HepG2 (cell line): Measurements from ENCODE around the gene HDGF. TPM values are rescaled to one million over a fixed set of nuclear protein-coding genes. Genes with fewer than 3 reads are reported as not detected.

ENCODE experiments used
- E2F5 ChIP-seq: sonication (generic); formaldehyde crosslinking; conservative IDR thresholded peaks from 2 replicates; pipeline ENCODE4 v1.4.0; 2020; ENCODE audit warnings: missing genetic modification reagents
- FOXJ3 ChIP-seq: sonication (generic); formaldehyde crosslinking; IDR thresholded peaks from 2 replicates; pipeline ENCODE4 v1.4.0; 2020; ENCODE audit warnings: missing genetic modification reagents, mild to moderate bottlenecking, borderline replicate concordance
- HNF4A ChIP-seq: sonication (generic); formaldehyde crosslinking; IDR thresholded peaks from 2 replicates; pipeline ENCODE4 v1.4.0; 2020; ENCODE audit warnings: missing genetic modification reagents
- ISL2 ChIP-seq: sonication (generic); formaldehyde crosslinking; IDR thresholded peaks from 2 replicates; pipeline ENCODE4 v1.5.0; 2020; ENCODE audit warnings: missing genetic modification reagents
- KDM1A ChIP-seq: IDR thresholded peaks from 2 replicates; pipeline ENCODE4 v1.6.1; 2016; ENCODE audit warnings: missing compliant biosample characterization
- PHF8 ChIP-seq: sonication (generic); formaldehyde crosslinking; IDR thresholded peaks from 2 replicates; pipeline ENCODE4 v1.5.0; 2020; ENCODE audit warnings: missing genetic modification reagents
- PPARG ChIP-seq: conservative IDR thresholded peaks from 2 replicates; pipeline ENCODE4 v1.6.1; 2016; ENCODE audit warnings: missing biosample characterization, missing genetic modification reagents
- SIN3A ChIP-seq: IDR thresholded peaks from 2 replicates; pipeline ENCODE4 v1.6.1; 2011; ENCODE audit warnings: low read depth, mild to moderate bottlenecking, control low read depth, low read length, borderline replicate concordance
- TCF7L2 ChIP-seq: IDR thresholded peaks from 2 replicates; pipeline ENCODE4 v1.6.1; 2011; ENCODE audit warnings: mild to moderate bottlenecking, low read depth, low read length, moderate library complexity
- THYN1 ChIP-seq: sonication (generic); formaldehyde crosslinking; IDR thresholded peaks from 2 replicates; pipeline ENCODE4 v1.8.1; 2023; ENCODE audit warnings: low read depth, mild to moderate bottlenecking, moderate library complexity, missing genetic modification reagents, borderline replicate concordance
- ZNF138 ChIP-seq: sonication (generic); formaldehyde crosslinking; IDR thresholded peaks from 2 replicates; pipeline ENCODE4 v1.5.0; 2020; ENCODE audit warnings: mild to moderate bottlenecking, low read depth, missing genetic modification reagents
- ZNF503 ChIP-seq: sonication (generic); formaldehyde crosslinking; IDR thresholded peaks from 2 replicates; pipeline ENCODE4 v1.4.0; 2020; ENCODE audit warnings: missing genetic modification reagents
- ZNF510 ChIP-seq: sonication (generic); formaldehyde crosslinking; IDR thresholded peaks from 2 replicates; pipeline ENCODE4 v1.4.0; 2020; ENCODE audit warnings: low read depth, mild to moderate bottlenecking, missing genetic modification reagents
- ZNF513 ChIP-seq: sonication (generic); formaldehyde crosslinking; conservative IDR thresholded peaks from 2 replicates; pipeline ENCODE4 v1.5.0; 2020; ENCODE audit warnings: missing genetic modification reagents
- ZNF609 ChIP-seq: sonication (generic); formaldehyde crosslinking; IDR thresholded peaks from 2 replicates; pipeline ENCODE4 v1.4.0; 2020; ENCODE audit warnings: mild to moderate bottlenecking, missing genetic modification reagents, borderline replicate concordance
- ZNF761 ChIP-seq: sonication (generic); formaldehyde crosslinking; conservative IDR thresholded peaks from 2 replicates; pipeline ENCODE4 v1.4.0; 2020; ENCODE audit warnings: mild to moderate bottlenecking, missing genetic modification reagents
- ZNF83 ChIP-seq: sonication (generic); formaldehyde crosslinking; IDR thresholded peaks from 2 replicates; pipeline ENCODE4 v1.4.0; 2020; ENCODE audit warnings: missing genetic modification reagents, mild to moderate bottlenecking, borderline replicate concordance
- ZSCAN5A ChIP-seq: sonication (generic); formaldehyde crosslinking; IDR thresholded peaks from 2 replicates; pipeline ENCODE4 v1.8.0; 2022; ENCODE audit warnings: mild to moderate bottlenecking, missing genetic modification reagents, borderline replicate concordance
- polyA plus RNA-seq, 8 experiments: library from polyadenylated mRNA; depleted of rRNA in 3 of 8; stranded (reverse) in 7 of 8; unstranded in 1 of 8; fragments of >200 nt; fragmentation: Illumina TruSeq in 4 of 8; extraction: Trizol in 4 of 8; gene quantifications; 2 replicates each; pipeline versions ENCODE4 v1.2.1 to v1.2.3, GENCODE V29; 2011 to 2016; ENCODE audit warnings: low read depth in 4 of 8, missing spikeins in 1 of 8, mixed read lengths in 1 of 8; ENCODE audit not compliant: insufficient read depth in 1 of 8
- total RNA-seq, 5 experiments: library from RNA; depleted of rRNA; stranded (reverse); fragments of >200 nt; fragmentation: Illumina TruSeq; extraction: Trizol; gene quantifications; 2 replicates each; pipeline ENCODE4 v1.2.3, GENCODE V29; 2016; ENCODE audit warnings: low read depth in 1 of 5

Gene HDGF
- total and polyA plus RNA-seq, 2 of the 13 experiments (the other 11 are each of a cell fraction or from before 2014, with no cell fraction given) = 156 to 196 TPM

GRCh38 chr1:156728599-156729462 is 22.6 kb downstream of the HDGF start, which contains the start of gene ISG20L2 (continued):
- no peak for TF ChIP-seq ZNF609 (CRISPR knock-in tag)
- no peak for TF ChIP-seq KDM1A (CRISPR knock-in tag)
- no peak for TF ChIP-seq ZSCAN5A (CRISPR knock-in tag)
- TF ChIP-seq ZNF761 (CRISPR knock-in tag) = no peak
- 0 out of 2 replicates have a peak, but pooled peaks have one; percentile 29 for TF ChIP-seq HNF4A
- TF ChIP-seq E2F5 (CRISPR knock-in tag) = no peak
- TF ChIP-seq SIN3A = peak; percentile 61; the same call in 1 of the 2 replicates
- no peak for TF ChIP-seq FOXJ3 (CRISPR knock-in tag)
- TF ChIP-seq ISL2 = no peak; the same call in 1 of the 2 replicates
- no peak for TF ChIP-seq ZNF138
- no peak for TF ChIP-seq ZNF513
- TF ChIP-seq ZNF83 (CRISPR knock-in tag) = no peak
- peak; percentile 81 for TF ChIP-seq PHF8 (CRISPR knock-in tag)
- no peak for TF ChIP-seq THYN1
- no peak for TF ChIP-seq TCF7L2
- no peak for TF ChIP-seq PPARG
- TF ChIP-seq ZNF510 (CRISPR knock-in tag) = no peak
- TF ChIP-seq ZNF503 = no peak
